ENCODE data around the gene GNPTAB. TPM values are rescaled to one million over a fixed set of nuclear protein-coding genes. Genes with fewer than 3 reads are reported as not detected.

The GNPTAB gene
- total and polyA plus RNA-seq, 2 of the 8 experiments (the other 6 are each of a cell fraction or from before 2014, with no cell fraction given) = 21.5 to 51.3 TPM

DNA sequence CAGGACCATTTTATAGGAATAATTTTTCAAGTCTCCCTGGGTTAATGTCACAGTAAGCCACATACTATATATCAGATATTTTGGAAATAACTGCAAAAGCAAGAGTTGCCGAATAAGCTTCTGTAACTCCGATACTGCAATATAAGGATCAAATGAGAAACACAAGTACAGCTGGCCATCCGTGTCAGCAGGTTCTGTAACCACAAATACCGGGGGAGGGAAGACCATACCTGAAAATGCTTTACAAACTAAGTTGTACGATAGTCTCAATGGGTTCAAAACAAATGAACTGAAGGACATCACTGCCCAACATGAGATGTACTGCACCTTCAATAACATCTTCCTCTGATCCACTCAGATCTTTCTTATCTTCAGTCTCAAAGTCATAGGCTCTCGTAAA, 93.3 kb downstream of the GNPTAB start:
- no peaks in the 10 kb centered on the region for H3K23me2 ChIP-seq (ENCODE audit: low read depth, low read length)
- H3K4me3 ChIP-seq (ENCODE audit: extremely low read depth in 1 of 4, insufficient read depth in 2 of 4, low read depth in 3 of 4, low read length in 4 of 4) = no peak overlapping the region
- H4K8ac ChIP-seq (ENCODE audit: extremely low read depth, insufficient read depth, low read length) = no peak overlapping the region
- no peak overlapping the region for H3K27ac ChIP-seq (ENCODE audit: low read depth, low read length)
- H3K18ac ChIP-seq (ENCODE audit: extremely low read depth, low read length) = no peak overlapping the region
- no peaks in the 10 kb centered on the region for H3K79me2 ChIP-seq (ENCODE audit: control insufficient read depth in 1 of 2, insufficient read depth in 2 of 2, low read length in 2 of 2)
- 98% methylated on average over 6 of the region's 6 CpGs; no CpG with 5 or more reads in 1 of the 2 experiments for WGBS, 2 experiments (ENCODE audit: extremely low coverage in 1 of 2, insufficient coverage in 1 of 2, insufficient read length in 1 of 2, insufficient replicate concordance in 2 of 2, low coverage in 1 of 2, low lambda C conversion rate in 2 of 2, missing lambda C conversion rate in 1 of 2)
- no peak overlapping the region for H2AK5ac ChIP-seq (ENCODE audit: low read depth, low read length)
- TF ChIP-seq EP300 (IDR thresholded peaks at IDR 0.05; ENCODE audit: borderline replicate concordance in 1 of 2, low read depth in 2 of 2, low read length in 2 of 2) (no peak), GTF2F1 (IDR thresholded peaks at IDR 0.05; ENCODE audit: borderline replicate concordance, low read depth, low read length) (no peak), SIN3A (conservative IDR thresholded peaks at IDR 0.05 in 1 of 2, IDR thresholded peaks at IDR 0.05 in 1 of 2; ENCODE audit: low read depth in 1 of 2, low read length in 2 of 2) (no peak)
- TF ChIP-seq, protein P1, sequence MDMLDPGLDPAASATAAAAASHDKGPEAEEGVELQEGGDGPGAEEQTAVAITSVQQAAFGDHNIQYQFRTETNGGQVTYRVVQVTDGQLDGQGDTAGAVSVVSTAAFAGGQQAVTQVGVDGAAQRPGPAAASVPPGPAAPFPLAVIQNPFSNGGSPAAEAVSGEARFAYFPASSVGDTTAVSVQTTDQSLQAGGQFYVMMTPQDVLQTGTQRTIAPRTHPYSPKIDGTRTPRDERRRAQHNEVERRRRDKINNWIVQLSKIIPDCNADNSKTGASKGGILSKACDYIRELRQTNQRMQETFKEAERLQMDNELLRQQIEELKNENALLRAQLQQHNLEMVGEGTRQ (IDR thresholded peaks at IDR 0.05; ENCODE audit: low read length) = no peak
- ChIA-PET CTCF (ENCODE audit: partially characterized antibody) (interaction anchor here (0.6 kb wide), 2 partner anchors 43 to 1142 kb away, joined by 3 read pairs; no protein-coding TSS in a partner anchor), POLR2A (ENCODE audit: partially characterized antibody) (no interaction called here)
- no peak overlapping the region for H2BK15ac ChIP-seq (ENCODE audit: low read length)
- no peak overlapping the region for H2BK12ac ChIP-seq (ENCODE audit: low read depth, low read length)
- no peaks in the 10 kb centered on the region for H3K9me3 ChIP-seq (ENCODE audit: insufficient read depth in 2 of 2, low read depth in 1 of 2, low read length in 1 of 2)
- H3K23ac ChIP-seq (ENCODE audit: insufficient read length) = no peak overlapping the region
- no peak overlapping the region for H3K4me2 ChIP-seq (ENCODE audit: insufficient read depth in 1 of 2, low read depth in 2 of 2, low read length in 2 of 2)
- no peak overlapping the region for H4K5ac ChIP-seq (ENCODE audit: insufficient read length, low read depth, low read length)
- DNase-seq (ENCODE audit: low read depth in 1 of 2, low spot score in 2 of 2) = no peak
- H3K56ac ChIP-seq (replicated peaks; ENCODE audit: insufficient read length, low read depth, low read length) = no peak overlapping the region
- no peak overlapping the region for H2BK120ac ChIP-seq (replicated peaks; ENCODE audit: low read depth, low read length)
- no peak overlapping the region for H2AFZ ChIP-seq (ENCODE audit: low read length)
- FAIRE-seq = no peak
- no peaks in the 10 kb centered on the region for H3K79me1 ChIP-seq (ENCODE audit: low read depth, low read length)
- H3K4me1 ChIP-seq (replicated peaks in 1 of 4; ENCODE audit: control insufficient read depth in 3 of 4, insufficient read depth in 4 of 4, low read length in 3 of 4) = no peaks in the 10 kb centered on the region
- H3K4ac ChIP-seq (replicated peaks; ENCODE audit: insufficient read length, low read depth, low read length) = no peak overlapping the region
- H4K91ac ChIP-seq (replicated peaks; ENCODE audit: insufficient read length, low read length) = no peak overlapping the region
- H3K36me3 ChIP-seq (ENCODE audit: control insufficient read depth in 2 of 4, insufficient read depth in 4 of 4, low read length in 3 of 4) = no peaks in the 10 kb centered on the region
- no peaks in the 10 kb centered on the region for H4K20me1 ChIP-seq (replicated peaks in 1 of 2; ENCODE audit: control insufficient read depth in 1 of 2, insufficient read depth in 2 of 2, low read length in 2 of 2)
- H3K9ac ChIP-seq (replicated peaks in 1 of 4; ENCODE audit: extremely low read depth in 1 of 4, low read depth in 3 of 4, low read length in 3 of 4) = no peak overlapping the region
- H3K27me3 ChIP-seq (replicated peaks in 1 of 4; ENCODE audit: control insufficient read depth in 3 of 4, extremely low read depth in 1 of 4, insufficient read depth in 3 of 4, low read length in 3 of 4) = no peaks in the 10 kb centered on the region
- H2BK20ac ChIP-seq (ENCODE audit: low read length) = no peak overlapping the region
- H3K14ac ChIP-seq (ENCODE audit: insufficient read length) = no peak overlapping the region
- no peak overlapping the region for H2BK5ac ChIP-seq (ENCODE audit: low read depth, low read length)
